Prostate gland (tissue), 2 donors: ENCODE results near the gene DSCAM. TPM values are rescaled to one million over a fixed set of nuclear protein-coding genes. Genes with fewer than 3 reads are reported as not detected.

Experiments used
- DNase-seq: peaks from one replicate; pipeline ENCODE4 v3.0.0-alpha.2; 2019; ENCODE audit warnings: low spot score
- H3K27ac ChIP-seq, 2 donors: fragments of 200-600 bp; sonication (generic); 2 replicates each; pipeline ENCODE4 v1.5.1; 2017 to 2019
- H3K27me3 ChIP-seq: fragments of 200-600 bp; sonication (generic); replicated peaks from 2 replicates; pipeline ENCODE4 v1.5.1; 2019; ENCODE audit not compliant: insufficient read depth
- H3K36me3 ChIP-seq, 2 donors: fragments of 200-600 bp; sonication (generic); 1 replicate in 1 of 2; 2 replicates in 1 of 2; pipeline versions ENCODE4 v1.5.1 to v1.8.1; 2017 to 2019
- H3K4me1 ChIP-seq: fragments of 200-600 bp; sonication (generic); replicated peaks from 2 replicates; pipeline ENCODE4 v1.5.1; 2019
- H3K4me3 ChIP-seq, 2 donors: fragments of 200-600 bp; sonication (generic); 2 replicates each; pipeline ENCODE4 v1.5.1; 2017 to 2019
- H3K9me3 ChIP-seq: fragments of 200-600 bp; sonication (generic); 2 replicates; pipeline ENCODE4 v1.5.1; 2017
- CTCF ChIP-seq, 4 experiments: fragments of 200-600 bp in 2 of 4; fragments of 450-650 bp in 2 of 4; sonication (generic) in 2 of 4; IDR thresholded peaks; 1 replicate in 3 of 4; 2 replicates in 1 of 4; pipeline ENCODE4 v1.5.1; 2016 to 2019; ENCODE audit warnings: antibody characterized with exemption in 4 of 4, mild to moderate bottlenecking in 2 of 4, moderate library complexity in 2 of 4
- POLR2A ChIP-seq: fragments of 450-650 bp; IDR thresholded peaks from one replicate; pipeline ENCODE4 v1.6.1; 2016; ENCODE audit warnings: antibody characterized with exemption, mild to moderate bottlenecking
- POLR2AphosphoS5 ChIP-seq: sonication (generic); formaldehyde crosslinking; IDR thresholded peaks from one replicate; pipeline ENCODE4 v1.6.1; 2017; ENCODE audit warnings: antibody characterized with exemption
- WGBS: methylation state at CpG from one replicate; pipeline ENCODE4 v1.1.5; 2018; 5-methylcytosine and 5-hydroxymethylcytosine counted together
- intact Hi-C: fragments of 100-400 bp; cut with DNase I; formaldehyde crosslinking; loops from one replicate; pipeline ENCODE4 v1.14.2; 2022
- total RNA-seq, 2 donors: library from RNA; depleted of rRNA; stranded (reverse); fragments of >200 nt; gene quantifications; one replicate each; pipeline ENCODE4 v1.1.0, GENCODE V29; 2016

DSCAM gene
- total RNA-seq, 2 donors from 2014 or later, result under 0.01 to 1.6 TPM

- 78% methylated on average over 4 of the region's 4 CpGs for WGBS
- H3K27ac ChIP-seq, result no peak overlapping the region
- H3K9me3 ChIP-seq, result no peaks in the 10 kb centered on the region
- no peak for TF ChIP-seq POLR2AphosphoS5
- TF ChIP-seq POLR2A, result no peak
- TF ChIP-seq CTCF (IDR thresholded peaks at IDR 0.05), result no peak
- no peaks in the 10 kb centered on the region for H3K4me1 ChIP-seq
- H3K36me3 ChIP-seq, result no peaks in the 10 kb centered on the region
- DNase-seq, result no peak
- intact Hi-C loops, result no loop called here
- no peak overlapping the region for H3K4me3 ChIP-seq
- no peaks in the 10 kb centered on the region for H3K27me3 ChIP-seq
Measured at GRCh38 chr21:40284409-40284808, 562.5 kb downstream of the DSCAM start.

DNA sequence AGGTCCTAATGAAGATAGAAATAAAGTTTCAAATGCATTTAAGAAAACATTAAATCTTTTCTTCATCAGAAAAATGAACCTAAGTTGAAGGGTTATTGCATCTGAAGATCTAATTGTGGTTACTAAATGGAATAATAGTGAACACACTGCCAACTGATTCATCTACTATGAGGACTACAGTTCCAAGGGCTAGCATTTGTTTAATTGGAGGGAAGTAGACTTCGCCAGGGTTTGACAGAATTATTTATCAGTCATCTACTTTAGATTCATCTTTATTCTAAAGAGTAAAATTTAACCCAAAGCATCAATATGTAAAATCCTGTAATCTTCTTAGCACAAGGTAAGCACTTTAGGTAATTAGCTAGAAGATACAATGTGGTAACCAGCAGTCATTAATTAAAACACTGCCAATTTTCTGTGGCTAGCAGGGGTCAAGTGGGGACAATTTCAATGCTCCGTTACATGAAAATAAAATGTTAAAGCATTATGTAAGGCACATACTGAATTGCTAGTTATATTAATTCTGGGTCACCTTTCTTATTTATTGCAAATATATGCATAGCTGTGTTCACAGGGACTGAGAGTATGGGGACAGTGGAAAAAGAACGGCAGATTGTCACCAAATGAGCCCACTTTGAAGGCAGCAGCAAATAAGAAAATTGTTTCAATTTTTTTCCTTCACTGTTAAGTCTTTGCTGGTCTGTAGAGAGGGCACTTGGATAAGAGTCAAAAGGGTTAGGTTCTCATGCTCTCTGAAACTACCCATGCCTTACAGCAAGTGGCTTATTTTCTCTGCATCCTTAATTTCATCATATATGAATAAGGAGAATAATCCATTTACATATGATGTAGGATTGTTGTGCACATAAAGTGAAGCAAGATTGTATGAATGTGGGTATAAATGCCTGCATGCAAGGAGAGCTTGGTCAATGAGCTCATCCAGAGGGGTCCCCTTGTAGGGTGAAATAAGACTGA lies 563.8 kb downstream of the DSCAM start:
- Histone ChIP-seq H3K4me3 (no peak overlapping the region), H3K9me3 (no peaks in the 10 kb centered on the region), H3K27ac (no peak overlapping the region), H3K36me3 (no peaks in the 10 kb centered on the region), H3K27me3 (no peaks in the 10 kb centered on the region), H3K4me1 (no peaks in the 10 kb centered on the region)
- DNase-seq, result no peak
- TF ChIP-seq CTCF (IDR thresholded peaks at IDR 0.05), result no peak
- TF ChIP-seq POLR2AphosphoS5, result no peak
- no peak for TF ChIP-seq POLR2A
- WGBS, result 82% methylated on average over 3 of the region's 3 CpGs
- intact Hi-C loops, result no loop called here

DNA sequence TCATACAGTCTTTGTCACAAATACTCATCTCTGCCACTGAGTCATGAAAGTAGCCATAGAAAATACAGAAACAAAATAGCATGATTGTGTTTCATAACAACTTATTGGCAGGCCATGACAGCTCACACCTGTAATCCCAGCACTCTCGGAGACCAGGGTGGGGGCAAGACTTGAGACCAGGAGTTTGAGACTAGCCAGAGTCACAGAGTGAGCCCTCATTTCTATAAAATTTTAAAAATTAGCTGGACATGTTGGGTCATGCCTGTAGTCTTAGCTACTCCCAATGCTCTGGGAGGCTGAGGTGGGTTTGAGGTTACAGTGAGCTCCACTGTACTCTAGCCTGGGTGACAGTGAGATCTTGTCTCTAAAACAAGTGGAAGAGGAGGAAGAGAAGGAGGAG lies 568.6 kb downstream of the DSCAM start:
- H3K27ac ChIP-seq, result no peak overlapping the region
- H3K4me3 ChIP-seq, result no peak overlapping the region
- no peaks in the 10 kb centered on the region for H3K4me1 ChIP-seq
- intact Hi-C loops, result no loop called here
- TF ChIP-seq POLR2AphosphoS5 (no peak), CTCF (IDR thresholded peaks at IDR 0.05) (no peak), POLR2A (no peak)
- no peaks in the 10 kb centered on the region for H3K9me3 ChIP-seq
- no peaks in the 10 kb centered on the region for H3K36me3 ChIP-seq
- no peaks in the 10 kb centered on the region for H3K27me3 ChIP-seq
- WGBS, result 81% methylated on average over 1 of the region's 1 CpG
- DNase-seq, result no peak

DNA sequence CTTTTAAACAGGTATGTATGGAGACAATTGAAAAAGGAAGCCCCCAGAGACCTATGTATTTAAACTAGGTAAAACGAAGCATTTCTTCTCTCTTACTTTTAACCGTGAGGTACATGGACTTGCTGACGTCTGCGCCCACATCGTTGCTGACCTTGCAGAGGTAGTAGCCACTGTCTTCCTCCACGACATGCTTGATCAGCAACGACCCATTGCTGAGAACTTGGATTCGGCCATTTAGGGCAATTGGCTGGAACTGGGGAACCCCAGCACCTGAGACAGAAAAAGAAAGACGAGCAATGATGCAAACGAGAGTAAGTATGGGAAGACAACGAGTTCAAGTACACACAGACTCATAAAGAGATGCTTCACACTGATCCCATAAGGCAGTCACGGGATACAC lies 571.0 kb downstream of the DSCAM start:
- TF ChIP-seq POLR2AphosphoS5 (no peak), CTCF (IDR thresholded peaks at IDR 0.05) (no peak), POLR2A (no peak)
- WGBS, result 85% methylated on average over 12 of the region's 12 CpGs
- Histone ChIP-seq H3K4me3 (no peak overlapping the region), H3K27ac (no peak overlapping the region), H3K36me3 (no peaks in the 10 kb centered on the region), H3K9me3 (no peaks in the 10 kb centered on the region), H3K4me1 (no peaks in the 10 kb centered on the region), H3K27me3 (peaks cover 1% of the 10 kb centered on the region)
- intact Hi-C loops, result no loop called here
- DNase-seq, result no peak

DNA sequence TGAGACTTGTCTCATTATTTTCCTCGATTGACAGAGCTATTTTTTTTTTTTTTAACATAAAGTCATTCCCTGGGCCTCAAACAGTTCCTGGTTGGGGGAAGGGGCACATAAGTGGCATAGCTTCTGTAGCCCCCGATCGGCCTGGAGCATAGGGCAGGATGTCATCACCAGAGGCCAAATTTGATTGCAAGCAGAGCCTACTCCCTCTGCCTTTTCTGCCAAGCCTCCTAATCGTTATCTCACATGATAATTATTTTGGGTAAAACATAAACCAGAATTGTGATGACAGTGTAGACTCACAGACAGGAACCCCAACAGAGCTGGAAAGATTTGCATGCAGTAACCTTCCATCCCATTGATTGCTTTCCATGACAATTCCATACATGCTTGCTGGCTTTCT lies 574.9 kb downstream of the DSCAM start:
- WGBS, result 86% methylated on average over 4 of the region's 4 CpGs

More for the DNA sequence above, 574.9 kb downstream of the DSCAM start:
- intact Hi-C loops, result no loop called here
- peaks cover 2% of the 10 kb centered on the region for H3K27me3 ChIP-seq
- H3K36me3 ChIP-seq, result no peaks in the 10 kb centered on the region
- H3K27ac ChIP-seq, result no peak overlapping the region
- no peak for TF ChIP-seq POLR2A
- TF ChIP-seq CTCF (IDR thresholded peaks at IDR 0.05), result no peak
- TF ChIP-seq POLR2AphosphoS5, result no peak
- H3K9me3 ChIP-seq, result no peaks in the 10 kb centered on the region
- no peak overlapping the region for H3K4me3 ChIP-seq
- DNase-seq, result no peak
- no peaks in the 10 kb centered on the region for H3K4me1 ChIP-seq
